ENCODE measurements around the gene DCAF12. TPM values are rescaled to one million over a fixed set of nuclear protein-coding genes. Genes with fewer than 3 reads are reported as not detected.

DCAF12 gene
- total and polyA plus RNA-seq, 4 donors = 8.4 to 120 (median 16.0) TPM

- TF ChIP-seq, protein P1, sequence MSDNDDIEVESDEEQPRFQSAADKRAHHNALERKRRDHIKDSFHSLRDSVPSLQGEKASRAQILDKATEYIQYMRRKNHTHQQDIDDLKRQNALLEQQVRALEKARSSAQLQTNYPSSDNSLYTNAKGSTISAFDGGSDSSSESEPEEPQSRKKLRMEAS (IDR thresholded peaks at IDR 0.05) = peak; percentile 89
- TF ChIP-seq YY1 (IDR thresholded peaks at IDR 0.05) (no peak), RXRA (IDR thresholded peaks at IDR 0.05) (no peak), EGR1 (IDR thresholded peaks at IDR 0.05; ENCODE audit: low read depth in 2 of 2) (peak; percentile 41 to 81), HNF4G (IDR thresholded peaks at IDR 0.05) (no peak)
- Histone ChIP-seq H3K9me3 (ENCODE audit: control insufficient read depth in 4 of 4, low read length in 3 of 4) (no peaks in the 10 kb centered on the region), H3K36me3 (ENCODE audit: control insufficient read depth in 4 of 4, insufficient read depth in 3 of 4, low read depth in 1 of 4, low read length in 3 of 4) (peaks cover under 1 to 13% (median 2%) of the 10 kb centered on the region in 4 donors), H3K4me1 (ENCODE audit: control insufficient read depth in 4 of 4, insufficient read depth in 4 of 4, low read length in 3 of 4) (peaks cover 4 to 38% (median 22%) of the 10 kb centered on the region in 4 donors), H3K4me3 (ENCODE audit: low read depth in 1 of 3, low read length in 3 of 3) (no peak overlapping the region), H3K27ac (ENCODE audit: low read depth in 1 of 2, low read length in 2 of 2) (peak overlapping the region in 1 of 2 donors; percentile 29), H3K9ac (ENCODE audit: low read depth in 1 of 2, low read length in 2 of 2) (no peak overlapping the region), H3K27me3 (ENCODE audit: control insufficient read depth in 4 of 4, insufficient read depth in 4 of 4, low read length in 3 of 4) (no peaks in the 10 kb centered on the region)
- 61% methylated on average over 6 of the region's 6 CpGs for WGBS
- no peak for DNase-seq (ENCODE audit: low spot score)
Measured at GRCh38 chr9:34123682-34124081, 2.8 kb downstream of the DCAF12 start.

DNA sequence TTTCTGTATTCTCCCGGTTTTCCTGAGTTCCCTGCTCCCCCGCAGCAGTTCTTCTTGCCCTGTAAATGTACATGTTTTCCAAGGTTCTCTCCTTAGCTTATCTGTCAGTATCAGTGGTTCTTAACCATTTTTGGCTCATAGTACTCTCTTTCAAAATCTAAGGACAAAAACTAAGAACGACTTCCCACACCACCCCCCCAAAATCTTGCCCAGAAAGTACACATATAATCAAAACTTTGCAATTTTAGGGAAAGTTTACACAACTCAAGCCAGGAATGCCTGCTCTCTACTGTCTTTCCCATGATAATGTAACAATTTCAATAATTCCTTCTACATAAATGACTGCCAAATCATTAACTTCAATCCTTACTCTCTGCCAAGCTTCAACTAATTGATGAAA, 4.5 kb downstream of the DCAF12 start:
- H3K36me3 ChIP-seq (ENCODE audit: control insufficient read depth in 4 of 4, insufficient read depth in 3 of 4, low read depth in 1 of 4, low read length in 3 of 4) = peaks cover 2 to 16% (median 7%) of the 10 kb centered on the region in 4 donors
- 84% methylated on average over 3 of the region's 3 CpGs for WGBS
- H3K9ac ChIP-seq (ENCODE audit: low read depth in 1 of 2, low read length in 2 of 2) = no peak overlapping the region
- DNase-seq (ENCODE audit: low spot score) = no peak
- H3K27ac ChIP-seq (ENCODE audit: low read depth in 1 of 2, low read length in 2 of 2) = no peak overlapping the region
- H3K27me3 ChIP-seq (ENCODE audit: control insufficient read depth in 4 of 4, insufficient read depth in 4 of 4, low read length in 3 of 4) = no peaks in the 10 kb centered on the region
- no peak overlapping the region for H3K4me3 ChIP-seq (ENCODE audit: low read depth in 1 of 3, low read length in 3 of 3)
- peaks cover 3 to 33% (median 22%) of the 10 kb centered on the region in 4 donors for H3K4me1 ChIP-seq (ENCODE audit: control insufficient read depth in 4 of 4, insufficient read depth in 4 of 4, low read length in 3 of 4)
- no peaks in the 10 kb centered on the region for H3K9me3 ChIP-seq (ENCODE audit: control insufficient read depth in 4 of 4, low read length in 3 of 4)
- no peak for TF ChIP-seq JUND (IDR thresholded peaks at IDR 0.05)
- no peak for TF ChIP-seq EGR1 (IDR thresholded peaks at IDR 0.05; ENCODE audit: low read depth in 2 of 2)
- TF ChIP-seq SP1 (IDR thresholded peaks at IDR 0.05) = no peak
- TF ChIP-seq GABPA (IDR thresholded peaks at IDR 0.05 in 1 of 2, conservative IDR thresholded peaks at IDR 0.05 in 1 of 2) = no peak
- no peak for TF ChIP-seq HNF4A (conservative IDR thresholded peaks at IDR 0.05)
- no peak for TF ChIP-seq RAD21 (IDR thresholded peaks at IDR 0.05)

GRCh38 chr9:34119713-34120112, 6.8 kb downstream of the DCAF12 start:
- H3K9me3 ChIP-seq (ENCODE audit: control insufficient read depth in 4 of 4, low read length in 3 of 4) = no peaks in the 10 kb centered on the region
- H3K9ac ChIP-seq (ENCODE audit: low read depth in 1 of 2, low read length in 2 of 2) = no peak overlapping the region
- no peaks in the 10 kb centered on the region for H3K27me3 ChIP-seq (ENCODE audit: control insufficient read depth in 4 of 4, insufficient read depth in 4 of 4, low read length in 3 of 4)
- no peak overlapping the region for H3K4me3 ChIP-seq (ENCODE audit: low read depth in 1 of 3, low read length in 3 of 3)
- peaks cover 9 to 13% (median 10%) of the 10 kb centered on the region in 4 donors for H3K36me3 ChIP-seq (ENCODE audit: control insufficient read depth in 4 of 4, insufficient read depth in 3 of 4, low read depth in 1 of 4, low read length in 3 of 4)
- DNase-seq (ENCODE audit: low spot score) = no peak
- WGBS = 96% methylated on average over 3 of the region's 3 CpGs
- H3K4me1 ChIP-seq (ENCODE audit: control insufficient read depth in 4 of 4, insufficient read depth in 4 of 4, low read length in 3 of 4) = peaks cover 0 to 19% (median 12%) of the 10 kb centered on the region in 4 donors
- H3K27ac ChIP-seq (ENCODE audit: low read depth in 1 of 2, low read length in 2 of 2) = no peak overlapping the region
- TF ChIP-seq RAD21 (IDR thresholded peaks at IDR 0.05) (no peak), REST (IDR thresholded peaks at IDR 0.05) (no peak), NR2F2 (IDR thresholded peaks at IDR 0.05) (no peak), HNF4A (conservative IDR thresholded peaks at IDR 0.05) (no peak), RXRA (IDR thresholded peaks at IDR 0.05) (no peak)
- TF ChIP-seq, protein P2, sequence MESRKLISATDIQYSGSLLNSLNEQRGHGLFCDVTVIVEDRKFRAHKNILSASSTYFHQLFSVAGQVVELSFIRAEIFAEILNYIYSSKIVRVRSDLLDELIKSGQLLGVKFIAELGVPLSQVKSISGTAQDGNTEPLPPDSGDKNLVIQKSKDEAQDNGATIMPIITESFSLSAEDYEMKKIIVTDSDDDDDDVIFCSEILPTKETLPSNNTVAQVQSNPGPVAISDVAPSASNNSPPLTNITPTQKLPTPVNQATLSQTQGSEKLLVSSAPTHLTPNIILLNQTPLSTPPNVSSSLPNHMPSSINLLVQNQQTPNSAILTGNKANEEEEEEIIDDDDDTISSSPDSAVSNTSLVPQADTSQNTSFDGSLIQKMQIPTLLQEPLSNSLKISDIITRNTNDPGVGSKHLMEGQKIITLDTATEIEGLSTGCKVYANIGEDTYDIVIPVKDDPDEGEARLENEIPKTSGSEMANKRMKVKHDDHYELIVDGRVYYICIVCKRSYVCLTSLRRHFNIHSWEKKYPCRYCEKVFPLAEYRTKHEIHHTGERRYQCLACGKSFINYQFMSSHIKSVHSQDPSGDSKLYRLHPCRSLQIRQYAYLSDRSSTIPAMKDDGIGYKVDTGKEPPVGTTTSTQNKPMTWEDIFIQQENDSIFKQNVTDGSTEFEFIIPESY (IDR thresholded peaks at IDR 0.05) = no peak

All from liver (tissue), 9 donors.